H9 (cell line): ENCODE results near the gene HLTF. TPM values are rescaled to one million over a fixed set of nuclear protein-coding genes. Genes with fewer than 3 reads are reported as not detected.

Source experiments
- DNase-seq: peaks from one replicate; pipeline ENCODE4 v3.0.0-alpha.2; 2017
- H2AFZ ChIP-seq: one replicate; pipeline ENCODE4 v1.6.1; 2013; ENCODE audit warnings: mild to moderate bottlenecking, low read length, control low read depth, moderate library complexity
- H2AK5ac ChIP-seq: 2 replicates; pipeline ENCODE4 v1.6.1; 2013; ENCODE audit warnings: low read length, control low read depth, mixed read lengths; ENCODE audit not compliant: insufficient read length
- H2BK120ac ChIP-seq: one replicate; pipeline ENCODE4 v1.6.1; 2013; ENCODE audit warnings: low read depth, mild to moderate bottlenecking, low read length, control low read depth, inconsistent platforms; ENCODE audit not compliant: poor library complexity, severe bottlenecking
- H2BK12ac ChIP-seq: 2 replicates; pipeline ENCODE4 v1.6.1; 2013; ENCODE audit warnings: low read length, control low read depth, mixed read lengths, low read depth; ENCODE audit not compliant: insufficient read length
- H2BK15ac ChIP-seq: 2 replicates; pipeline ENCODE4 v1.6.1; 2013; ENCODE audit warnings: low read depth, low read length, control low read depth
- H2BK20ac ChIP-seq: one replicate; pipeline ENCODE4 v1.6.1; 2013; ENCODE audit warnings: low read depth, mild to moderate bottlenecking, low read length, control low read depth, inconsistent platforms; ENCODE audit not compliant: poor library complexity, severe bottlenecking
- H2BK5ac ChIP-seq: 2 replicates; pipeline ENCODE4 v1.6.1; 2013; ENCODE audit warnings: low read length, control low read depth, mixed read lengths; ENCODE audit not compliant: insufficient read length
- H3K14ac ChIP-seq: 2 replicates; pipeline ENCODE4 v1.6.1; 2013; ENCODE audit warnings: low read length, control low read depth; ENCODE audit not compliant: insufficient read depth
- H3K18ac ChIP-seq: 2 replicates; pipeline ENCODE4 v1.6.1; 2013; ENCODE audit warnings: low read depth, mild to moderate bottlenecking, mixed read lengths, low read length, control low read depth; ENCODE audit not compliant: insufficient read length
- H3K23ac ChIP-seq: 2 replicates; pipeline ENCODE4 v1.6.1; 2013; ENCODE audit warnings: low read length, control low read depth, mixed read lengths, low read depth; ENCODE audit not compliant: insufficient read length
- H3K23me2 ChIP-seq: 2 replicates; pipeline ENCODE4 v1.6.1; 2013; ENCODE audit warnings: low read depth, mild to moderate bottlenecking, mixed read lengths, low read length, control low read depth; ENCODE audit not compliant: insufficient read length, poor library complexity, severe bottlenecking
- H3K27ac ChIP-seq: 2 replicates; pipeline ENCODE4 v1.5.1; 2013; ENCODE audit warnings: low read length, control low read depth, mixed read lengths, low read depth; ENCODE audit not compliant: insufficient read length
- H3K27me3 ChIP-seq: 2 replicates; pipeline ENCODE4 v1.6.1; 2013; ENCODE audit warnings: low read length, control low read depth, inconsistent platforms; ENCODE audit not compliant: insufficient read depth
- H3K4ac ChIP-seq: 2 replicates; pipeline ENCODE4 v1.6.1; 2013; ENCODE audit warnings: low read depth, mild to moderate bottlenecking, control low read depth, inconsistent platforms, low read length, moderate library complexity
- H3K4me1 ChIP-seq: 2 replicates; pipeline ENCODE4 v1.6.1; 2013; ENCODE audit warnings: low read length, control low read depth, inconsistent platforms; ENCODE audit not compliant: insufficient read depth
- H3K4me2 ChIP-seq: 2 replicates; pipeline ENCODE4 v1.6.1; 2013; ENCODE audit warnings: low read length, control low read depth, mixed read lengths; ENCODE audit not compliant: insufficient read length, insufficient read depth
- H3K56ac ChIP-seq: 2 replicates; pipeline ENCODE4 v1.6.1; 2013; ENCODE audit warnings: low read depth, mild to moderate bottlenecking, mixed read lengths, low read length, control low read depth; ENCODE audit not compliant: insufficient read length
- H3K79me1 ChIP-seq: 2 replicates; pipeline ENCODE4 v1.6.1; 2013; ENCODE audit warnings: low read depth, mild to moderate bottlenecking, moderate library complexity, low read length, control low read depth, inconsistent platforms; ENCODE audit not compliant: insufficient read depth, poor library complexity, severe bottlenecking
- H3K79me2 ChIP-seq: 2 replicates; pipeline ENCODE4 v1.6.1; 2013; ENCODE audit warnings: low read length, control low read depth, inconsistent platforms; ENCODE audit not compliant: insufficient read depth
- H3K9ac ChIP-seq: 2 replicates; pipeline ENCODE4 v1.6.1; 2013; ENCODE audit warnings: low read length, control low read depth, mixed read lengths; ENCODE audit not compliant: insufficient read length; ENCODE audit errors: extremely low read depth
- H3K9me3 ChIP-seq: one replicate; pipeline ENCODE4 v1.6.1; 2013; ENCODE audit warnings: low read depth, low read length, inconsistent platforms; ENCODE audit not compliant: control insufficient read depth
- H3T11ph ChIP-seq: one replicate; pipeline ENCODE4 v1.6.1; 2013; ENCODE audit warnings: mild to moderate bottlenecking, low read length, control low read depth, inconsistent platforms
- H4K20me1 ChIP-seq: one replicate; pipeline ENCODE4 v1.6.1; 2013; ENCODE audit not compliant: control insufficient read depth, insufficient read length, insufficient read depth
- H4K5ac ChIP-seq: 2 replicates; pipeline ENCODE4 v1.6.1; 2013; ENCODE audit warnings: low read depth, mild to moderate bottlenecking, mixed read lengths, low read length, control low read depth; ENCODE audit not compliant: insufficient read length
- H4K8ac ChIP-seq: replicated peaks from 2 replicates; pipeline ENCODE4 v1.6.1; 2013; ENCODE audit warnings: low read length, control low read depth, mixed read lengths, low read depth; ENCODE audit not compliant: insufficient read length
- H4K91ac ChIP-seq: 2 replicates; pipeline ENCODE4 v1.6.1; 2013; ENCODE audit warnings: low read depth, mild to moderate bottlenecking, moderate library complexity, mixed read lengths, low read length, control low read depth; ENCODE audit not compliant: insufficient read length
- H3K27ac Mint-ChIP-seq, 3 experiments: 2 replicates in 2 of 3; 3 replicates in 1 of 3; pipeline ENCODE4 v1.8.0; 2020 to 2021; ENCODE audit warnings: mixed read lengths in 3 of 3, mild to moderate bottlenecking in 1 of 3, moderate library complexity in 1 of 3
- H3K27me3 Mint-ChIP-seq: 2 replicates; pipeline ENCODE4 v1.8.0; 2021; ENCODE audit warnings: low read depth, mild to moderate bottlenecking, moderate library complexity, mixed read lengths
- H3K36me3 Mint-ChIP-seq, 3 experiments: 2 replicates in 2 of 3; 3 replicates in 1 of 3; pipeline ENCODE4 v1.8.0; 2020 to 2021; ENCODE audit warnings: low read depth in 3 of 3, mixed read lengths in 3 of 3; ENCODE audit not compliant: insufficient read depth in 1 of 3
- H3K4me1 Mint-ChIP-seq, 2 experiments: 2 replicates each; pipeline ENCODE4 v1.8.0; 2020; ENCODE audit warnings: mixed read lengths in 2 of 2
- H3K4me3 Mint-ChIP-seq, 2 experiments: 2 replicates in 1 of 2; 3 replicates in 1 of 2; pipeline ENCODE4 v1.8.0; 2020 to 2021; ENCODE audit warnings: mild to moderate bottlenecking in 2 of 2, mixed read lengths in 2 of 2, moderate library complexity in 1 of 2
- H3K9me3 Mint-ChIP-seq, 2 experiments: 2 replicates in 1 of 2; 3 replicates in 1 of 2; pipeline ENCODE4 v1.8.0; 2020; ENCODE audit warnings: mild to moderate bottlenecking in 2 of 2, mixed read lengths in 2 of 2, moderate library complexity in 1 of 2
- WGBS: extraction: QIAGEN DNeasy Blood & Tissue Kit; methylation state at CpG from one replicate; pipeline ENCODE4 v1.1.7; 2013; ENCODE audit warnings: missing lambda C conversion rate, low lambda C conversion rate, mixed read lengths; ENCODE audit not compliant: insufficient read length; ENCODE audit errors: extremely low coverage; 5-methylcytosine and 5-hydroxymethylcytosine counted together
- total RNA-seq: library from RNA; stranded (reverse); gene quantifications from 2 replicates; pipeline ENCODE4 v1.2.1, GENCODE V29; 2021
- TF ChIP-seq, protein P1 (sequence below): fragments of 200-600 bp; sonication (generic); conservative IDR thresholded peaks from 3 replicates; pipeline ENCODE4 v1.8.0; 2021; ENCODE audit warnings: antibody characterized with exemption, mild to moderate bottlenecking

Gene HLTF
- total RNA-seq, 1 experiment from 2014 or later = 41.5 TPM

DNA sequence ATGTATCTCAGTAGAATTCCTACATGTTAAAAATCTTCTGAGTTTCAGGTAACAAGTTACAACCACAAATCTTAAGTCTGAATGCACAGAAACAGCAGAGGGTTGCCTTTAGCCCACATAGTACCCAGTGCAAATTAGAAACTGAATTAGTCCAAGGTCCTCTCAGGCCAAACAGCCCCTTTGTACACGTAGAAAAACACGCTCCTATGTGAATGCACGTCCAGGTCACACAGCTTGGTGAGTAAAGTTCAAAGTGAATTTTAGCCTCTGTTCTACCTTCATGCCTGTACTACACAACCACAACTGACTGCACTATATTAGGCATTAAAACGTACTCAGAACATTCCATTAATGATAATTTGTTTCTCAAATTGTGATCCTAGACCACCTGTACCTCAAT, 48.6 kb downstream of the HLTF start:
- H3K9ac ChIP-seq = no peak overlapping the region
- no peaks in the 10 kb centered on the region for H3K79me2 ChIP-seq
- H2AK5ac ChIP-seq = no peak overlapping the region
- TF ChIP-seq, protein P1, sequence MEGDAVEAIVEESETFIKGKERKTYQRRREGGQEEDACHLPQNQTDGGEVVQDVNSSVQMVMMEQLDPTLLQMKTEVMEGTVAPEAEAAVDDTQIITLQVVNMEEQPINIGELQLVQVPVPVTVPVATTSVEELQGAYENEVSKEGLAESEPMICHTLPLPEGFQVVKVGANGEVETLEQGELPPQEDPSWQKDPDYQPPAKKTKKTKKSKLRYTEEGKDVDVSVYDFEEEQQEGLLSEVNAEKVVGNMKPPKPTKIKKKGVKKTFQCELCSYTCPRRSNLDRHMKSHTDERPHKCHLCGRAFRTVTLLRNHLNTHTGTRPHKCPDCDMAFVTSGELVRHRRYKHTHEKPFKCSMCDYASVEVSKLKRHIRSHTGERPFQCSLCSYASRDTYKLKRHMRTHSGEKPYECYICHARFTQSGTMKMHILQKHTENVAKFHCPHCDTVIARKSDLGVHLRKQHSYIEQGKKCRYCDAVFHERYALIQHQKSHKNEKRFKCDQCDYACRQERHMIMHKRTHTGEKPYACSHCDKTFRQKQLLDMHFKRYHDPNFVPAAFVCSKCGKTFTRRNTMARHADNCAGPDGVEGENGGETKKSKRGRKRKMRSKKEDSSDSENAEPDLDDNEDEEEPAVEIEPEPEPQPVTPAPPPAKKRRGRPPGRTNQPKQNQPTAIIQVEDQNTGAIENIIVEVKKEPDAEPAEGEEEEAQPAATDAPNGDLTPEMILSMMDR = no peak
- H2BK5ac ChIP-seq = no peak overlapping the region
- no peaks in the 10 kb centered on the region for H3K27me3 ChIP-seq
- no peak overlapping the region for H4K8ac ChIP-seq
- no peak overlapping the region for H3K23ac ChIP-seq
- H3K56ac ChIP-seq = no peak overlapping the region
- H3K4me1 ChIP-seq = no peaks in the 10 kb centered on the region
- Mint-ChIP-seq H3K9me3 (no peaks in the 10 kb centered on the region), H3K27me3 (no peaks in the 10 kb centered on the region), H3K4me3 (no peak overlapping the region), H3K27ac (no peak overlapping the region), H3K4me1 (no peaks in the 10 kb centered on the region), H3K36me3 (peaks cover 17 to 51% (median 50%) of the 10 kb centered on the region in 3 experiments; a peak in 6 of 7 replicates)
- H3K23me2 ChIP-seq = no peaks in the 10 kb centered on the region
- no CpG with 5 or more reads among the region's 4 CpGs for WGBS
- H2BK12ac ChIP-seq = no peak overlapping the region
- no peak overlapping the region for H2AFZ ChIP-seq
- no peaks in the 10 kb centered on the region for H3K9me3 ChIP-seq
- no peak overlapping the region for H3T11ph ChIP-seq
- no peak overlapping the region for H3K4me2 ChIP-seq
- no peak overlapping the region for H2BK120ac ChIP-seq
- H3K4ac ChIP-seq = no peak overlapping the region
- DNase-seq = no peak
- no peak overlapping the region for H4K5ac ChIP-seq
- H3K14ac ChIP-seq = no peak overlapping the region
- no peak overlapping the region for H4K91ac ChIP-seq
- H2BK20ac ChIP-seq = no peak overlapping the region
- H4K20me1 ChIP-seq = no peaks in the 10 kb centered on the region
- no peak overlapping the region for H3K27ac ChIP-seq
- H3K79me1 ChIP-seq = no peaks in the 10 kb centered on the region
- H2BK15ac ChIP-seq = no peak overlapping the region
- H3K18ac ChIP-seq = no peak overlapping the region
